Esophagus (tissue), 2 donors: Measurements from ENCODE around the gene TAP2. TPM values are rescaled to one million over a fixed set of nuclear protein-coding genes. Genes with fewer than 3 reads are reported as not detected.
"Not testable (repeated sequence)": the region's sequence is repeated elsewhere in the genome, so short reads cannot be mapped to it uniquely, and the experiment has no call there.

Experiments used
- H3K27ac ChIP-seq, 2 donors: one replicate each; pipeline ENCODE4 v1.5.1; 2013; ENCODE audit warnings: low read depth in 2 of 2, mild to moderate bottlenecking in 2 of 2, inconsistent platforms in 1 of 2, low read length in 1 of 2, moderate library complexity in 1 of 2
- H3K27me3 ChIP-seq, 2 donors: one replicate each; pipeline ENCODE4 v1.6.1; 2013; ENCODE audit warnings: low read length in 2 of 2, control low read depth in 1 of 2, mild to moderate bottlenecking in 1 of 2; ENCODE audit not compliant: insufficient read depth in 2 of 2, control insufficient read depth in 1 of 2
- H3K36me3 ChIP-seq, 2 donors: one replicate each; pipeline ENCODE4 v1.6.1; 2013; ENCODE audit warnings: low read length in 1 of 2; ENCODE audit not compliant: control insufficient read depth in 2 of 2, insufficient read depth in 2 of 2
- H3K4me1 ChIP-seq, 2 donors: one replicate each; pipeline ENCODE4 v1.6.1; 2013; ENCODE audit warnings: low read length in 1 of 2; ENCODE audit not compliant: control insufficient read depth in 2 of 2, insufficient read depth in 2 of 2
- H3K4me3 ChIP-seq, 2 donors: one replicate each; pipeline ENCODE4 v1.5.1; 2013; ENCODE audit warnings: low read length in 2 of 2, mild to moderate bottlenecking in 2 of 2, low read depth in 1 of 2, moderate library complexity in 1 of 2
- H3K9me3 ChIP-seq, 2 donors: one replicate each; pipeline ENCODE4 v1.6.1; 2013; ENCODE audit warnings: mild to moderate bottlenecking in 2 of 2, low read depth in 1 of 2, low read length in 1 of 2, moderate library complexity in 1 of 2; ENCODE audit not compliant: control insufficient read depth in 2 of 2, insufficient read depth in 1 of 2
- WGBS, 2 donors: extraction: QIAGEN DNeasy Blood & Tissue Kit; methylation state at CpG; one replicate each; pipeline ENCODE4 v1.1.7; 2013; 5-methylcytosine and 5-hydroxymethylcytosine counted together
- polyA plus RNA-seq, 2 donors: library from polyadenylated mRNA; stranded (reverse); fragments of 200-250 nt; gene quantifications; one replicate each; pipeline ENCODE4 v1.2.3, GENCODE V29; 2013
- donor health status: healthy with polysubstance abuse.
- donor health status: Bipolar disorder and iron deficiency.

TAP2 gene
- polyA plus RNA-seq, 2 donors: 19.3 to 40.5 TPM

- Histone ChIP-seq H3K36me3 (peaks cover 11 to 21% of the 10 kb centered on the region in 2 donors), H3K4me1 (no peaks in the 10 kb centered on the region), H3K4me3 (no peak overlapping the region), H3K9me3 (no peaks in the 10 kb centered on the region), H3K27ac (no peak overlapping the region), H3K27me3 (no peaks in the 10 kb centered on the region)
- WGBS, 2 donors: 46 to 57% methylated on average over 2 of the region's 2 CpGs
Measured at GRCh38 chr6:32825966-32826365, 12.6 kb downstream of the TAP2 start.

- Histone ChIP-seq H3K27me3 (no peaks in the 10 kb centered on the region), H3K4me1 (peaks cover 0 to 8% of the 10 kb centered on the region in 2 donors), H3K27ac (peak overlapping the region; percentile 59 to 61), H3K4me3 (no peak overlapping the region), H3K36me3 (no peaks in the 10 kb centered on the region), H3K9me3 (no peaks in the 10 kb centered on the region)
- WGBS, 2 donors: 50 to 57% methylated on average over 3 of the region's 3 CpGs
Measured at GRCh38 chr6:32819729-32820128, 18.8 kb downstream of the TAP2 start.

- Histone ChIP-seq H3K36me3 (no peaks in the 10 kb centered on the region), H3K4me1 (peaks cover 0 to 8% of the 10 kb centered on the region in 2 donors), H3K9me3 (no peaks in the 10 kb centered on the region), H3K27ac (no peak overlapping the region), H3K27me3 (no peaks in the 10 kb centered on the region), H3K4me3 (no peak overlapping the region)
- WGBS, 2 donors: 77 to 79% methylated on average over 2 of the region's 2 CpGs
Measured at GRCh38 chr6:32818867-32819266, 19.7 kb downstream of the TAP2 start.

GRCh38 chr6:32816746-32817204 lies 21.8 kb downstream of the TAP2 start, which contains the start of gene HLA-DOB:
HLA-DOB (minus strand) TSS chr6:32817002; CDS start chr6:32816951, 51 bp downstream.
- no peaks in the 10 kb centered on the region for H3K9me3 ChIP-seq
- WGBS, 2 donors: 37 to 43% methylated on average over 3 of the region's 3 CpGs
- H3K27me3 ChIP-seq: no peaks in the 10 kb centered on the region
- no peak within 1 kb of the TSS for H3K4me3 ChIP-seq
- H3K27ac ChIP-seq: peak within 1 kb of the TSS; percentile 82 to 91
- peaks cover 0 to 8% of the 10 kb centered on the region in 2 donors for H3K4me1 ChIP-seq
- no peaks in the 10 kb centered on the region for H3K36me3 ChIP-seq

DNA sequence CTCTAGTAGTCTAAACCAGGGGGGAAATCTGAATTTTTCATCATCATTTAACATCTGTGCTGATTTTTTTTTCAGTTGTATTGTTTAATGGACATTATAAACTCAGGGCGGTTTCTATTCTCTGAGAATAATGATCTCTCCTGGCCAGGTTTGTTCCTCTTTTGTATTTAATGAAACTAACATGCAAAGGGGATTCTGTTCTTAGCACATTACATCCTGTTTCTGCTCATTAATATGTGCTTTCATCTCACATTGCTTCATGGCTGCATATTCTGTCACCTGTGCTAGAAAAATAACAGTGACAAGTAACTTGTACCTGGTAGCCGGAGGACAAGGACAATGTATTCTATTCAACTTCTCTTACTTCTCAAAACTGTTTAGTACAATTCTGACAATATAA lies 22.5 kb downstream of the TAP2 start:
- Histone ChIP-seq H3K36me3 (no peaks in the 10 kb centered on the region), H3K4me1 (peaks cover 0 to 8% of the 10 kb centered on the region in 2 donors), H3K4me3 (no peak overlapping the region), H3K27ac (peak overlapping the region in 1 of 2 donors; percentile 91), H3K27me3 (no peaks in the 10 kb centered on the region), H3K9me3 (no peaks in the 10 kb centered on the region)
- WGBS, 2 donors: 80 to 87% methylated on average over 2 of the region's 2 CpGs

DNA sequence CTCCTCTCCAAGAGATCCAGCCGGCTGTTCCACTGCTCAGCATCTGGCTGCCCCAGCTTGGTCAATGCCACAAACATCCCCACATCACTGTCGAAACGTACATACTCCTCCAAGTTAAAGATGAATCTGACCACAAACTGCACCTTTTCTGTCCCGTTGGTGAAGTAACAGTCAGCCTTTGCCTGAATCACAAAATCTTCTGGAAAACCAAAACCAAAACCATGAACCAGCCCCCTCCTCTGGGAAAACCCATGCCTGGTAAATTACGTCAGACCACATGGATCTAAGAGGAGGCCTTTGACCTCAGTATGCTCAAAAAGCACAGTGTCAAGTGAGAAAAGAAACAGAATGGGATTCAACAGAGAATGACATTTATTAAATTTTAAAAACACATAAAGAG lies 23.4 kb downstream of the TAP2 start:
- Histone ChIP-seq H3K4me1 (peaks cover 0 to 6% of the 10 kb centered on the region in 2 donors), H3K9me3 (no peaks in the 10 kb centered on the region), H3K4me3 (no peak overlapping the region), H3K36me3 (no peaks in the 10 kb centered on the region), H3K27me3 (no peaks in the 10 kb centered on the region), H3K27ac (no peak overlapping the region)
- WGBS, 2 donors: 76 to 82% methylated on average over 5 of the region's 5 CpGs

DNA sequence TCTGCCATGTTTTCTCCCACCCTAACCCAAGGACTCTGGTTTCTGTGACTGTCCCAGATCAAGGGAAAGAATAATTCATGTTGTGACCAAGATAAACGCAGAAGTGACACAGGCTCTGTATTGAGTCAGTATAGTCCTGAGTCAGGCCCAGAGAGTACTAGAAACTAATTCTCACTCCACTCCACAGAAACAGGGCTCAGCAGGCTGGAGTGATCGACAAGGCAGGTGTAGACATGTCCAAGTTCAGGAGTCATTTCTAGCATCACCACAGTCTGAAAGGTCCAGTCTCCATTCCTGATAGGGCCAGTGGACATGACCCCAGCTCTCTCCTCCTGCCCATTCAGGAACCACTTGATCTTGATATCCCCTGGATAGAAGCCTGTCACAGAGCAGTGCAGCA lies 24.4 kb downstream of the TAP2 start:
- H3K9me3 ChIP-seq: no peaks in the 10 kb centered on the region
- no peaks in the 10 kb centered on the region for H3K27me3 ChIP-seq
- no peaks in the 10 kb centered on the region for H3K36me3 ChIP-seq
- peaks cover 0 to 3% of the 10 kb centered on the region in 2 donors for H3K4me1 ChIP-seq
- no peak overlapping the region for H3K4me3 ChIP-seq
- 71 to 78% methylated on average over 2 of the region's 2 CpGs for WGBS, 2 donors
- peak overlapping the region; percentile 3 to 24 for H3K27ac ChIP-seq

- no peaks in the 10 kb centered on the region for H3K36me3 ChIP-seq
- 11 to 37% methylated on average over 1 of the region's 1 CpG for WGBS, 2 donors
- H3K4me1 ChIP-seq: no peaks in the 10 kb centered on the region
- no peaks in the 10 kb centered on the region for H3K27me3 ChIP-seq
- H3K27ac ChIP-seq: no peak overlapping the region
- H3K9me3 ChIP-seq: no peaks in the 10 kb centered on the region
- H3K4me3 ChIP-seq: no peak overlapping the region
Measured at GRCh38 chr6:32809171-32809570, 29.4 kb downstream of the TAP2 start.

DNA sequence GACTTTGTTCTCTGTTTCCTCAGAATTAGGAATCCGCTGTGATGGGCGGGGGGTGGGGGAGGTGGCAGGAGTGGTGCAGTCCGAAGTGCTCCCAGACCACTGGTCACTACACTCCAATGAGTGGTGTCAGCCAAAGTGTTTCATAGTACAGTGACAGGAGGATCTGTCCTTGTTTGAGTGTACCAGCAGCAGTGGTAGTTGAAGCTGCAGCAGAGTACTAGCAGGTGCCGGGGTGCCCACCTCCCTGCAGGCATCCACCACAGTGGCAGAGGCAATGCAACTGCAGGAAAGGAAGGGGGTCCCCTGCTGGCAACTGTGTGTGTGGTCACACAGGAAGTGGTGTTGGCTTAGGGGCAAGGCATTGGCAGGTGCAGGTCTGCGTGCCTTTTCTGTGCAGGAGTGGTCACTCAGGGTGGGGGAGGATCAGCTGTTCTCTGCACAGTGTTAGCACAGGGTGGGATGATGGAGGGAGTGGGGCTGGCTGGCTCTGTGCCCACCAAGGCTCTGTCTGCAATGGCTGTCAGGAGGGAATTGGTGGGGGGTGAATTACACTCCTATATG lies 31.4 kb downstream of the TAP2 start:
- 82 to 85% methylated on average over 5 of the region's 5 CpGs for WGBS, 2 donors
- no peaks in the 10 kb centered on the region for H3K4me1 ChIP-seq
- H3K27me3 ChIP-seq: no peaks in the 10 kb centered on the region

DNA sequence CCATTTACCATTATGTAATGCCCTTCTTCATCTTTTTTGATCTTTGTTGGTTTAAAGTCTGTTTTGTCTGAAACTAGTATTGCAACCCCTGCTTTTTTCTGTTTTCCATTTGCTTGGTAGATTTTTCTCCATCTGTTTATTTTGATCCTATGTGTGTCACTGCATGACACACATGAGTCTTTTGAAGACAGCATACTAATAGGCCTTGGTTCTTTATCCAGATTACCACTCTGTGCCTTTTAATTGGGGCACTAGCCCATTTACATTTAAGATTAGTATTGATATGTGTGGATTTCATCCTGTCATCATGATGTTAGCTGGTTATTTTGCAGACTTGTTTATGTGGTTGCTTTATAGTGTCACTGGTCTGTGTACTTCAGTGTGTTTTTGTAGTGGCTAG lies 33.1 kb downstream of the TAP2 start:
- H3K4me3 ChIP-seq, H3K27me3 ChIP-seq, H3K9me3 ChIP-seq, H3K27ac ChIP-seq, H3K36me3 ChIP-seq, H3K4me1 ChIP-seq: not testable (repeated sequence)

More for the DNA sequence above, 31.4 kb downstream of the TAP2 start:
- H3K4me3 ChIP-seq: no peak overlapping the region
- no peak overlapping the region for H3K27ac ChIP-seq
- no peaks in the 10 kb centered on the region for H3K9me3 ChIP-seq
- H3K36me3 ChIP-seq: no peaks in the 10 kb centered on the region
